ENCODE results near the gene DPEP1.
"Not testable (repeated sequence)": the region's sequence is repeated elsewhere in the genome, so short reads cannot be mapped to it uniquely, and the experiment has no call there.

DPEP1 gene

DNA sequence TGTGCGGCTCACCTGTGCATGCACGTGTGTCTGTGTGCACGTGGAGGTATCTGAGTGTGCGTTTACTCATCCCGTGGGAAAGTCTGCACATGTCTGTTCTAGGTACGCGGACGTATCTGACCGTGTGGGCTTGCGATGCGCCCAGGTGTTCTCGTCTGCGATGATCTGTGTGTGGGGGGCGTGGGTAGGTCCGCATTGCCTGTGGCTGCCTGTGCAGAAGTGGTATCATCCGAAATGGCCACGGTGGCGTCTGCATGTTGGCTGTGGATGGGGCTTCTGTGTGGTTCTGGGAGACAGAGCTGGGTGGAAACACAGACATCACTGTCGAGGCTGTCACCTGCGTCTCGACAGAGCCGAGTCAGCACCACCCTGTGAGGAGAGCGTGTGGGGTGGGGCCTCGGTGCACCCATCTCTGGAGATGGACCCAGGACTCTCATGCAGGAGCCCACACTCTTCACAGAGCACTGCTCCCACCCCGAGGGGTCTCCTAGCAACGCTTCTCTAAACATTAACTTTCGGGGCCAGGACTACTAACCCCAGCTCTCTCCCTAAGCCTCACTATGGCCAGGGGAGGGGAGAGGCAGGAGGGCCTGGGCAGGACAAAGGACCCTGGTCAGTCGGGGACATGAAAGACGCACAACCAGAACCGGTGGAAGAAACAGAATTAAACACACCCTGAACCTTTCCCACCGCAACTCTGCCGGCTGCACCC is 8.4 kb downstream of the DPEP1 start:
- no peak for DNase-seq

DNA sequence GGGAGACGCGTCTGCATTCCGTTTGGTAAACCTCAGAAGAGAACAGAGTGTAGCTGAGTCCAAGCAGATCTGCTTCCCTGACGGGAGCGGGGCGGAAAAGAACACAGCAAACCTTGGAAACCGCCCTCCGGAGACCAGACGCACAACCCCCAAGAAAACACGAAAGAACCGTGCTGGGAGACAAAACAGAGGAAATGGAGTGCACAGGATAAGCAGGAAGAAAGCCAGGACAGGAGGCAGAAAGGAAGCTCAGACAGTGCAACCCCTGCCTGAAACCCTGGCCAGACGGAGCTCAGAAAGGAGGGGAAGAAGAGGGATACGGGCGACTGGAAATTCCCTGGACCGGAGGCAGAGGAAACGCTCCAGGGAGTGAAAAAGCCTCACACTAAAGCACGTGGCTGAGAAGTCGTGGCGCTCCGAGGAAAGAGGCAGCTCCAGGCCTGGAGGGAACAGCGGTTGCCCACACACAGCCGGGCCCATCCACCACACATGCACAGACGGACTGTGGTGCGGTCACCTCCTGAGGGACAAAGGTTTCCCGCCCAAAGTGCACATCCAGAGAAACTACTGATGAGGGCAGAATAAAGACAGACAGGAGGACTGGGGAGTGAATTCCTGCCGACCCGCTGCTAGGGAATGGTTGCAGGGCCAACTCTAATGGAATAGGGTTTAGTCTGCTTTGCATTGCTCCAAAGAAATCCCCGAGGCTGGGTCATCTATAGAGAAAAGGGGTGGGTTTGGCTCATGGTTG is 10.2 kb downstream of the DPEP1 start:
- DNase-seq, result no peak

- no peak for DNase-seq
Observed at GRCh38 chr16:89624777-89625761, 11.6 kb downstream of the DPEP1 start.

- DNase-seq, result no peak
Observed at GRCh38 chr16:89629827-89630610, 16.6 kb downstream of the DPEP1 start.

DNA sequence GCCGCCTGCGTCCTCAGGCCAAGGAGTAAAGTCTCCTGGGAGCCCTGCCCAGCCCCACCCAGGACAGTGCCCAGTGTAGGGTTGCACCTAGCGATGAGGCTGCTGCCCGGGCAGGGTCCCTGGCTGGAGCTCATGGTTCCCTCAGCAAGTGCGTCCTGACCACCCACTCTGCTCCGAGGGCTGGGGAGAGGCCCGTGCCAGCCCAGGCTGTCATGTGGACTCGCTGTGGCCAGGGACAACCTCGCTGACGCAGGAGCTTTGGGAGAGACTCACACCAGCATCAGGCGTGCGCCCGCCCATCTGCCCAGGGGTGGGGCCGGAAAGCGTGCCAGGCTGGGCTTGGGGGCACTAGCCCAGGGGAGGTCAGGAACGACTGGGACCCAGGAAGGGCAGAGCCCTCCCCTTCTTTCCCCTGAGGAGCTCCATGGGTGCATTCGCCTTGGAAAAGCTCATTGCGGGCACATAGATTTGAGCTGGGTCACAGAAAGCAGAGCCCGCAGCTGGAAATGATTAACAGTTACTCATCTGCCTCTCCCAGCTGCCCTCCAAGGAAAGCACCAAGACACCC is 19.7 kb downstream of the DPEP1 start:
- peak; percentile 76 to 77 for DNase-seq

DNA sequence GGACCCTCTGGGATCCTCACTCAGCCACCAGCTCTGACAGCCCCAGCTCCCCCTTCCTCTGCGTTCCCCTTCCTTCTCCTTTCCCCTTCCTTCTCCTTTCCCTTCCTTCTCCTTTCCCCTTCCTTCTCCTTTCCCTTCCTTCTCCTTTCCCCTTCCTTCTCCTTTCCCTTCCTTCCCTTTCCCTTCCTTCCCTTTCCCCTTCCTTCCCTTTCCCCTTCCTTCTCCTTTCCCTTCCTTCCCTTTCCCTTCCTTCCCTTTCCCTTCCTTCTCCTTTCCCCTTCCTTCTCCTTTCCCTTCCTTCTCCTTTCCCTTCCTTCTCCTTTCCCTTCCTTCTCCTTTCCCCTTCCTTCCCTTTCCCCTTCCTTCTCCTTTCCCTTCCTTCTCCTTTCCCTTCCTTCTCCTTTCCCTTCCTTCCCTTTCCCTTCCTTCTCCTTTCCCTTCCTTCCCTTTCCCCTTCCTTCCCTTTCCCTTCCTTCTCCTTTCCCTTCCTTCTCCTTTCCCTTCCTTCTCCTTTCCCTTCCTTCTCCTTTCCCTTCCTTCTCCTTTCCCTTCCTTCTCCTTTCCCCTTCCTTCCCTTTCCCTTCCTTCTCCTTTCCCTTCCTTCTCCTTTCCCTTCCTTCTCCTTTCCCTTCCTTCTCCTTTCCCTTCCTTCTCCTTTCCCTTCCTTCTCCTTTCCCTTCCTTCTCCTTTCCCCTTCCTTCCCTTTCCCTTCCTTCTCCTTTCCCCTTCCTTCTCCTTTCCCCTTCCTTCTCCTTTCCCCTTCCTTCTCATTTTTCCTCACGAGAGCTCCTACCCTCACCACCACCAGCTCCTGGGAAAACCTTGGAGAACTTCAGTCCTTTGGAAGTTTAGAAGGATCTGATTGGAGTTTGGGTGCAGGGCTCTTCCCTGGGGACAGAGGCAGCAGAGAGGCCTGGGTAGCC is 21.3 kb downstream of the DPEP1 start:
- DNase-seq, result not testable (repeated sequence)

DNA sequence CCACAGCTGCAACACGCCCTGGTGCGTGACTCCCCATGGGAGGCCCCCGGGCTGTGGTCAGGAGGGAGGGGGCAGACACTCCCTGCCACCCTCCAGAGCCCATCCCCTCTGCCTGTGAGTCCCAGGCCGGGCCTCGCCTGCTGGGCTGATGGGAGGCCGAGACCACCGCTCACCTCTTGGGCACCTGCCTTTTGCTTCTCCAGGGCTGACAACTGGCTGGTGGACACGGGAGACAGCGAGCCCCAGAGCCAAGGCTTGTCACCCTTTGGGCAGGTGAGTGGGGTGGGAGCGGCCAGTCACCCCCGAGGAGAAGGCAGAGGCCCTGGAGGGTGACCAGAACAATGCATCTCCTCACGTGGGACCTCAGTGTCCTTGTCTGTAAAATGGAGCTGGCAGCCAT is 23.2 kb downstream of the DPEP1 start:
- no peak for DNase-seq

DNA sequence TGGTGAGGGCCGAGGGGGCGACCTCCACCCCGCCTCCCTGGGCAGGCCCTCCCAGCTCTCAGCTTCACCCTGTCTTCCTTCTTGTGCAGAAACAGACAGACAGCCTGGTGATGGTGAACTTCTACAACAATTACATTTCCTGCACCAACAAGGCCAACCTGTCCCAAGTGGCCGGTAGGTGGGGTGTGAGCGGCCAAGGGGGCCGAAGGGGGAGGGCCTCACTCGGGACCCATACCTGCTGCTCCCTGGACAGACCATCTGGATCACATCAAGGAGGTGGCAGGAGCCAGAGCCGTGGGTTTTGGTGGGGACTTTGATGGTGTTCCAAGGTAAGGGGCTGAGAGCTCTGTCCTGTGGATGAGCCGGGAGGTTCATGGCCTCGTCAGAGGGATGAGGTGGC is 23.9 kb downstream of the DPEP1 start:
- DNase-seq, result no peak

DNA sequence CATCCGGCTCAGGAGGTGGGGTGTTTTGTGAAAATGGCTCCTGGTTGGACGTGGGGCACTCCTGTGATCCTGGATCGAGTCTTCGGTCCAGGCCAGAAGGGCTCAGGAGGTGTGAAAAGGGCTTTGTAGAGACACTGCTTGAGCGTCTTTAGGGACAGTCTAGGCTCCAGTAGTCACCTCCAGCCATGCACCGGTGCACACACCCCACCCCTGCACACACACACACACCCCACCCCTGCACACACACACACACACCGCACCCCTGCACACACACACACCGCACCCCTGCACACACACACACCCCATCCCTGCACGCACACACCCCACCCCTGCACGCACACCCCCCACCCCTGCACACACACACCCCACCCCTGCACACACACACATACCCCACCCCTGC is 25.0 kb downstream of the DPEP1 start:
- DNase-seq, result no peak

- DNase-seq, result no peak
Observed at GRCh38 chr16:89639385-89639784, 25.9 kb downstream of the DPEP1 start.

DNA sequence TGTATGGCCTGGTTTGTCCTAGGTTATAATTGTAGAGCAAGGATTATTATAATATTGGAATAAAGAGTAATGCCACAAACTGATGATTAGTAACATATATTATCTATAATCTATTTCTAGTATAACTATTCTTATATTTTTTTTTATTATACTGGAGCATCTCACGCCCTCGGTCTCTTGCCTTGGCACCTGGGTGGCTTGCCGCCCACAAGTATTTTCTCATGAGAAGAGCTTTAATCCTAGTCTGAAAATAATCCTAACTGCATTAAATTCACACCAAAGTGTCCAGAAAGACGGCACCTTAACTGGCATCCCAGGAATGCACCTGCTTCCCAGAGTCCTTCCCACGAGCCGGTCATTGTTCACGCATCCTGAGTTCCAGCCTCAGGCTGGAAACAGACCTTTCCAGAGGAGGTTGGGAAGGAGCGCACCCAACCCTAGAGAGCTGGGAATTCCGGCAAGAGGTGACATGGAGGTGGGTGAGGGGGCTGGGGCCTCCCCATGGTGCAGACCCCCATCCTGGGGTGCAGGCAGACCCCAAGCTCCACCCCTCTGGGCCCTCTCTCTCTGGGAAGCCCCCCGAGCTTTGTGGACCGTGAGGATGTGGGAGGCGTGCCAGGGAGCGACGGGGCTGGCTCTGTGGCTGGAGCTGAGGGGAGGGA is 28.1 kb downstream of the DPEP1 start:
- no peak for DNase-seq

- DNase-seq, result no peak
Observed at GRCh38 chr16:89642574-89642973, 29.1 kb downstream of the DPEP1 start.

GRCh38 chr16:89643769-89644300 is 30.4 kb downstream of the DPEP1 start:
- no peak for DNase-seq

DNA sequence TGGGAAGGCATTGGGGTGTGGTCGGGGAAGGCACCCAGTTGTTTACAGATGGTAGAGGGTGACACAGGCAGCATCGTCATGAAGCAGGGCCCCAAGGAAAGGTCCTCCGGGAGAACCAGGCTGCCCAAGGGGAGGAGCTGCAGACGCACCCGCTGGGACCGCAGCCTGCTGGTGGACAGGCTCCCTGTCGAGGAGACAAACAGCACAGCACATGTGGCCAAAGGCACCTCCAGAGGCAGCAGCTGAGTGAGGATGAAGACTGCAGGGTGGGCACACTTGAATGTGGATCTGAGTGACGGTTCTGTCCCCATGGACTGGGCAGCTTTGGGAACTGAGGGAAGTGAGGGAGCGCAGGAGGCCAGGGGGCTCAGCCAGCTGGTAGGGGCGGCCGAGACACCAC is 31.7 kb downstream of the DPEP1 start:
- DNase-seq, result no peak

- no peak for DNase-seq
Observed at GRCh38 chr16:89646270-89646669, 32.8 kb downstream of the DPEP1 start.

GRCh38 chr16:89646906-89647305 is 33.5 kb downstream of the DPEP1 start:
- no peak for DNase-seq

- DNase-seq, result no peak
Observed at GRCh38 chr16:89651584-89651983, 38.1 kb downstream of the DPEP1 start.

- no peak for DNase-seq
Observed at GRCh38 chr16:89653656-89654295, 40.3 kb downstream of the DPEP1 start.

GRCh38 chr16:89655062-89655643 is 41.7 kb downstream of the DPEP1 start:
- no peak for DNase-seq

Measured in SW 1271 (cell line).